Hepatocyte (in vitro differentiated cells): Measurements from ENCODE around the gene FOS. TPM values are rescaled to one million over a fixed set of nuclear protein-coding genes. Genes with fewer than 3 reads are reported as not detected.
"Not testable (repeated sequence)": the region's sequence is repeated elsewhere in the genome, so short reads cannot be mapped to it uniquely, and the experiment has no call there.

Experiments
- DNase-seq: peaks from one replicate; pipeline ENCODE4 v3.0.0-alpha.2; 2016; ENCODE audit warnings: low spot score
- H2AFZ ChIP-seq: fragments of 200-600 bp; sonication (generic); 2 replicates; pipeline ENCODE4 v1.6.0; 2016; ENCODE audit warnings: antibody characterized with exemption, mild to moderate bottlenecking
- H3K27ac ChIP-seq: fragments of 200-600 bp; sonication (generic); 2 replicates; pipeline ENCODE4 v1.5.1; 2016; ENCODE audit warnings: mild to moderate bottlenecking
- H3K27me3 ChIP-seq: fragments of 200-600 bp; sonication (generic); 2 replicates; pipeline ENCODE4 v1.6.1; 2016
- H3K36me3 ChIP-seq: fragments of 200-600 bp; sonication (generic); replicated peaks from 2 replicates; pipeline ENCODE4 v1.5.1; 2016; ENCODE audit warnings: low read depth; ENCODE audit not compliant: insufficient read depth
- H3K4me1 ChIP-seq: fragments of 200-600 bp; sonication (generic); 2 replicates; pipeline ENCODE4 v1.5.1; 2016; ENCODE audit warnings: mild to moderate bottlenecking, moderate library complexity; ENCODE audit not compliant: insufficient read depth
- H3K4me2 ChIP-seq: fragments of 200-600 bp; sonication (generic); 2 replicates; pipeline ENCODE4 v1.6.0; 2016
- H3K4me3 ChIP-seq: fragments of 200-600 bp; sonication (generic); 2 replicates; pipeline ENCODE4 v1.5.1; 2016; ENCODE audit warnings: mild to moderate bottlenecking
- H3K79me2 ChIP-seq: fragments of 200-600 bp; sonication (generic); 2 replicates; pipeline ENCODE4 v1.6.0; 2017; ENCODE audit warnings: mild to moderate bottlenecking
- H3K9me2 ChIP-seq: fragments of 200-600 bp; sonication (generic); replicated peaks from 2 replicates; pipeline ENCODE4 v1.6.0; 2017; ENCODE audit warnings: mild to moderate bottlenecking; ENCODE audit not compliant: insufficient read depth
- H3K9me3 ChIP-seq: fragments of 200-600 bp; sonication (generic); 2 replicates; pipeline ENCODE4 v1.5.1; 2016; ENCODE audit warnings: low read depth, mild to moderate bottlenecking
- H4K20me1 ChIP-seq: fragments of 200-600 bp; sonication (generic); 2 replicates; pipeline ENCODE4 v1.6.0; 2016; ENCODE audit warnings: mild to moderate bottlenecking; ENCODE audit not compliant: insufficient read depth, poor library complexity, severe bottlenecking
- CTCF ChIP-seq: fragments of 200-600 bp; sonication (generic); IDR thresholded peaks from 2 replicates; pipeline ENCODE4 v1.5.1; 2016; ENCODE audit warnings: antibody characterized with exemption, mild to moderate bottlenecking; ENCODE audit not compliant: poor library complexity
- EZH2 ChIP-seq: fragments of 200-600 bp; sonication (generic); IDR thresholded peaks from 2 replicates; pipeline ENCODE4 v1.6.1; 2016; ENCODE audit warnings: antibody characterized with exemption, mild to moderate bottlenecking, borderline replicate concordance
- EZH2phosphoT487 ChIP-seq: fragments of 200-600 bp; sonication (generic); IDR thresholded peaks from one replicate; pipeline ENCODE4 v1.6.1; 2018; ENCODE audit warnings: antibody characterized with exemption, mild to moderate bottlenecking, low read depth, moderate library complexity; ENCODE audit not compliant: unreplicated experiment, severe bottlenecking
- WGBS: methylation state at CpG from one replicate; pipeline ENCODE4 v1.1.6; 2016; ENCODE audit warnings: low lambda C conversion rate; ENCODE audit errors: missing lambda C conversion rate; 5-methylcytosine and 5-hydroxymethylcytosine counted together
- polyA plus RNA-seq: library from polyadenylated mRNA; unstranded; fragments of >200 nt; fragmentation: Nextera tagmentation; extraction: Ambion mirVana; gene quantifications from 2 replicates; pipeline ENCODE4 v1.2.1, GENCODE V29; 2016
- total RNA-seq: library from RNA; depleted of rRNA; stranded (reverse); fragments of >200 nt; gene quantifications from 2 replicates; pipeline ENCODE4 v1.2.3, GENCODE V29; 2014

FOS gene
- total and polyA plus RNA-seq, 2 experiments from 2014 or later = 865 to 935 TPM

- H3K27ac ChIP-seq = no peak overlapping the region
- H4K20me1 ChIP-seq = no peaks in the 10 kb centered on the region
- H3K36me3 ChIP-seq = no peaks in the 10 kb centered on the region
- H3K9me2 ChIP-seq = no peaks in the 10 kb centered on the region
- H3K4me3 ChIP-seq = no peak overlapping the region
- 25% methylated on average over 15 of the region's 15 CpGs for WGBS
- no peak overlapping the region for H2AFZ ChIP-seq
- peak; percentile 83 for TF ChIP-seq CTCF
- TF ChIP-seq EZH2phosphoT487 = no peak
- DNase-seq = peak; percentile 90
- no peaks in the 10 kb centered on the region for H3K27me3 ChIP-seq
- H3K9me3 ChIP-seq = no peaks in the 10 kb centered on the region
- no peak overlapping the region for H3K4me2 ChIP-seq
- H3K4me1 ChIP-seq = peaks cover 9% of the 10 kb centered on the region
- no peaks in the 10 kb centered on the region for H3K79me2 ChIP-seq
Measured at GRCh38 chr14:75303381-75303789, 24.8 kb downstream of the FOS start.

- not testable (repeated sequence) for H3K4me1 ChIP-seq, H3K27me3 ChIP-seq, H2AFZ ChIP-seq, H3K36me3 ChIP-seq, H3K9me3 ChIP-seq, H3K9me2 ChIP-seq, H3K4me2 ChIP-seq, H3K4me3 ChIP-seq, DNase-seq, H4K20me1 ChIP-seq, H3K79me2 ChIP-seq, H3K27ac ChIP-seq
- 86% methylated on average over 4 of the region's 4 CpGs for WGBS
Measured at GRCh38 chr14:75306410-75306809, 27.8 kb downstream of the FOS start.

GRCh38 chr14:75306927-75307699 lies 28.5 kb downstream of the FOS start:
- H3K4me3 ChIP-seq = no peak overlapping the region
- no peaks in the 10 kb centered on the region for H3K36me3 ChIP-seq
- no peak overlapping the region for H3K27ac ChIP-seq
- WGBS = 66% methylated on average over 9 of the region's 9 CpGs
- H4K20me1 ChIP-seq = no peaks in the 10 kb centered on the region
- DNase-seq = peak; percentile 50
- no peak for TF ChIP-seq EZH2
- TF ChIP-seq CTCF = peak; percentile 50
- no peaks in the 10 kb centered on the region for H3K9me3 ChIP-seq
- H2AFZ ChIP-seq = no peak overlapping the region
- no peaks in the 10 kb centered on the region for H3K9me2 ChIP-seq
- no peak overlapping the region for H3K4me2 ChIP-seq
- peaks cover 3% of the 10 kb centered on the region for H3K4me1 ChIP-seq
- no peaks in the 10 kb centered on the region for H3K79me2 ChIP-seq
- no peaks in the 10 kb centered on the region for H3K27me3 ChIP-seq

GRCh38 chr14:75307700-75308379 lies 29.2 kb downstream of the FOS start:
- no peak for TF ChIP-seq EZH2
- TF ChIP-seq CTCF = peak; percentile 98
- Histone ChIP-seq H3K9me3 (no peaks in the 10 kb centered on the region), H3K9me2 (no peaks in the 10 kb centered on the region), H3K79me2 (no peaks in the 10 kb centered on the region), H3K27me3 (no peaks in the 10 kb centered on the region), H3K36me3 (no peaks in the 10 kb centered on the region), H3K4me3 (no peak overlapping the region), H2AFZ (no peak overlapping the region), H3K27ac (no peak overlapping the region), H4K20me1 (no peaks in the 10 kb centered on the region), H3K4me1 (peaks cover 3% of the 10 kb centered on the region), H3K4me2 (no peak overlapping the region)
- 19% methylated on average over 12 of the region's 12 CpGs for WGBS
- peak; percentile 93 for DNase-seq

GRCh38 chr14:75308991-75309390 lies 30.4 kb downstream of the FOS start:
- not testable (repeated sequence) for DNase-seq, H3K27ac ChIP-seq

GRCh38 chr14:75309561-75309960 lies 30.9 kb downstream of the FOS start:
- H3K9me3 ChIP-seq, H3K27me3 ChIP-seq, H3K4me1 ChIP-seq, H3K36me3 ChIP-seq, H3K79me2 ChIP-seq, H3K4me2 ChIP-seq, H3K9me2 ChIP-seq, H3K27ac ChIP-seq, H4K20me1 ChIP-seq, DNase-seq, H3K4me3 ChIP-seq, H2AFZ ChIP-seq: not testable (repeated sequence)
- 90% methylated on average over 14 of the region's 14 CpGs for WGBS

More at GRCh38 chr14:75308991-75309390, 30.4 kb downstream of the FOS start:
- not testable (repeated sequence) for H3K27me3 ChIP-seq, H3K4me2 ChIP-seq, H3K4me3 ChIP-seq, H3K36me3 ChIP-seq, H3K79me2 ChIP-seq, H3K9me3 ChIP-seq, H3K9me2 ChIP-seq, H2AFZ ChIP-seq, H4K20me1 ChIP-seq, H3K4me1 ChIP-seq
- WGBS = 90% methylated on average over 7 of the region's 7 CpGs
